ENCODE measurements around the gene PDP2.

The PDP2 gene

DNA sequence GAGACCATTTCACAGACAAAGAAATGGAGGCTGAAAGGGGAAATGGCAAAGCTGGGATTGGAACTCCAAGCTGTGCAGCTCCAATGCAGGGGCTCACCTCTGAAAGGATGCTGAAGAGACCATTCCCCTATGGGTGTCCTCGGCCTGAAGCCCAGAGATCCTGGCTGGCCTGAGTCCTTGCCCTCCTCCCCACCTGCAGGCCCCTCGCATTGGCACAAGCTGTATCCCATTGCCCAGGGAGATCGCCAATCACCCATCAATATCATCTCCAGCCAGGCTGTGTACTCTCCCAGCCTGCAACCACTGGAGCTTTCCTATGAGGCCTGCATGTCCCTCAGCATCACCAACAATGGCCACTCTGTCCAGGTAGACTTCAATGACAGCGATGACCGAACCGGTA is 33.5 kb upstream of the PDP2 start:
- TF ChIP-seq, protein P1, sequence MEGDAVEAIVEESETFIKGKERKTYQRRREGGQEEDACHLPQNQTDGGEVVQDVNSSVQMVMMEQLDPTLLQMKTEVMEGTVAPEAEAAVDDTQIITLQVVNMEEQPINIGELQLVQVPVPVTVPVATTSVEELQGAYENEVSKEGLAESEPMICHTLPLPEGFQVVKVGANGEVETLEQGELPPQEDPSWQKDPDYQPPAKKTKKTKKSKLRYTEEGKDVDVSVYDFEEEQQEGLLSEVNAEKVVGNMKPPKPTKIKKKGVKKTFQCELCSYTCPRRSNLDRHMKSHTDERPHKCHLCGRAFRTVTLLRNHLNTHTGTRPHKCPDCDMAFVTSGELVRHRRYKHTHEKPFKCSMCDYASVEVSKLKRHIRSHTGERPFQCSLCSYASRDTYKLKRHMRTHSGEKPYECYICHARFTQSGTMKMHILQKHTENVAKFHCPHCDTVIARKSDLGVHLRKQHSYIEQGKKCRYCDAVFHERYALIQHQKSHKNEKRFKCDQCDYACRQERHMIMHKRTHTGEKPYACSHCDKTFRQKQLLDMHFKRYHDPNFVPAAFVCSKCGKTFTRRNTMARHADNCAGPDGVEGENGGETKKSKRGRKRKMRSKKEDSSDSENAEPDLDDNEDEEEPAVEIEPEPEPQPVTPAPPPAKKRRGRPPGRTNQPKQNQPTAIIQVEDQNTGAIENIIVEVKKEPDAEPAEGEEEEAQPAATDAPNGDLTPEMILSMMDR (IDR thresholded peaks at IDR 0.05; ENCODE audit: low read depth, low read length), result no peak
- H3K4me3 ChIP-seq (ENCODE audit: low read depth, low read length), result no peak overlapping the region

DNA sequence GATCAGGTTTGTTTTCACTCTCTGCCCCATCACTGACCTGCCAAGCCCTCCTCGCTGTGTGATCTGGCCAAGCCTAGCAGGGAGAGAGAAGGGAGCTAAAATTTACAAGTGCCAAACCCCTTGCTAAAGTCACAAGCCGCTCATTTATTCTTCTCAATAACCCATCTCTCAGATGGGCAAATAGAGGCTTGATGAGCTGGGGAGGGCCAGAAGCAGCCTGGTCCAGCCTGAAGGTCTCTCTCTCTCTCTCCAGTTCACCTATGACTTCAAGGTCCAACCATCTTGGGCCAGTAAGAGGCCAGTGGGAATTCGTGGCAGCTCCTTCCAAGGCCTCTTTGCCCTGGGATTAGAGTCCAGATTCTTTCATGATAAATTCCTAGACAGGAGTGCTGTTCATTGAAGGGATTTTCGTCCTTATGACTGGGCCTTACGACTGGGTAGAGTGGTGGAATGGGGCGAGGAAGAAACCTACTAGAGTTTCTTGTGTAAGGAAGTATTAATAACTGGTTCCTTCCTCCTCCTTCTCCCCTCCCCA is 32.7 kb upstream of the PDP2 start:
- no peak overlapping the region for H3K4me3 ChIP-seq (ENCODE audit: low read depth, low read length)
- TF ChIP-seq, protein P1 (IDR thresholded peaks at IDR 0.05; ENCODE audit: low read depth, low read length), result no peak

DNA sequence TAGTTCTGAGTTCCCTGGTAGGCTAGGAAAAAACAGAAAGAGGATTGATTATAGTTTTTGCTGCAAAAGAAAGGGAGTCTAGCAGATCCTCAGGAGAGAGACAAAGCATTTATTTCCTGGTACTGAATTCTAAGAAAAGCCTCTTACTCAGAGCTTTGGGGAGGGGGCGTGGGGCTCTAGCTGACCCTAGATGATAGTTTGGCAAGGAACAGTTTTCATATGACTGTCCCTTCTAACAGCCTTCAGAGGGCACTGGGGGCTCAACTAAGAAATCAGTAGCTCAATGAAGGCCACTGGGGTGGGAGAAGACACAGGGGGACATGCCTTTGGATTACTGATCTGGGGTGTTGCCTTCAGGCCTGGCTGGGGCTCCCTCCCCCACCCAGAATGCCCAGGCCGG is 32.1 kb upstream of the PDP2 start:
- H3K4me3 ChIP-seq (ENCODE audit: low read depth, low read length), result no peak overlapping the region
- TF ChIP-seq, protein P1 (IDR thresholded peaks at IDR 0.05; ENCODE audit: low read depth, low read length), result no peak

DNA sequence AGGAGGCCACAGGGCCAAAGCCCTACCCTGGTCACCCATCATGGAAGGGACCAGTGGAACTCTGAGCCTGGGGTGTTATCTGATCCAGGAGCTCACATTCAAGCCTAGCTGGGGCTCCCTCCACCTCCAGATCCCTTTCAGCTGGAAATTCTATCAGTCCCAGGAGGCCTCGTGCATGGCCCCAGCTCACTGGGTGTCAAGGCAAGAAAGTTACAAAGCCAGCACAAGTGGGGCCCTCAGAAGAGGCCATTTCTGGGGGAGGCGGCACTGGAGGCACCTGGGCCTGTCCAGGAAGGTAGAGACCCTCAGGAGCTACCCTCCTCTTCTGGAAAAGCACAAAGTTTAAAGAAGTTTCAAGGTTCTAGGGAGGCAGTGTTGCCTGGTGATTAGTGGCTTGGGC is 31.3 kb upstream of the PDP2 start:
- TF ChIP-seq, protein P1 (IDR thresholded peaks at IDR 0.05; ENCODE audit: low read depth, low read length), result no peak
- H3K4me3 ChIP-seq (ENCODE audit: low read depth, low read length), result no peak overlapping the region

DNA sequence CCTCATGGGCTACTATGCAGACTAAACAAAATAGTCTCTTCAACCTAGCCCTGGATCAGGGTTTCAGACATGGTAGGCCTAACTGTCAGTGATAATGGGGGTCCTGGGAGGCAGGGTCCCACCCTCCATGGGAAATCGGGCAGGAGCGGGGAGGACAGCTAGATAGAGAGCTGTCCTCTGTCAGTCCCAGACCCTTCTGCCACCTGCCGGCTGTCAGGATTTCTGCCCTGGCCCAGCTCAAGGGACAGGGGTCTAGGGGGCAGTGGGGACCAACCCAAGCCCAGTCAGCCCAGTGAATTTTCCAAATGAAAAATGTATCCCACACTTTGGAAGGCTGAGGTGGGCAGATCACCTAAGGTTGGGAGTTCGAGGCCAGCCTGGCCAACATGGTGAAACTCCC is 30.8 kb upstream of the PDP2 start:
- TF ChIP-seq, protein P1 (IDR thresholded peaks at IDR 0.05; ENCODE audit: low read depth, low read length), result no peak
- H3K4me3 ChIP-seq (ENCODE audit: low read depth, low read length), result no peak overlapping the region

DNA sequence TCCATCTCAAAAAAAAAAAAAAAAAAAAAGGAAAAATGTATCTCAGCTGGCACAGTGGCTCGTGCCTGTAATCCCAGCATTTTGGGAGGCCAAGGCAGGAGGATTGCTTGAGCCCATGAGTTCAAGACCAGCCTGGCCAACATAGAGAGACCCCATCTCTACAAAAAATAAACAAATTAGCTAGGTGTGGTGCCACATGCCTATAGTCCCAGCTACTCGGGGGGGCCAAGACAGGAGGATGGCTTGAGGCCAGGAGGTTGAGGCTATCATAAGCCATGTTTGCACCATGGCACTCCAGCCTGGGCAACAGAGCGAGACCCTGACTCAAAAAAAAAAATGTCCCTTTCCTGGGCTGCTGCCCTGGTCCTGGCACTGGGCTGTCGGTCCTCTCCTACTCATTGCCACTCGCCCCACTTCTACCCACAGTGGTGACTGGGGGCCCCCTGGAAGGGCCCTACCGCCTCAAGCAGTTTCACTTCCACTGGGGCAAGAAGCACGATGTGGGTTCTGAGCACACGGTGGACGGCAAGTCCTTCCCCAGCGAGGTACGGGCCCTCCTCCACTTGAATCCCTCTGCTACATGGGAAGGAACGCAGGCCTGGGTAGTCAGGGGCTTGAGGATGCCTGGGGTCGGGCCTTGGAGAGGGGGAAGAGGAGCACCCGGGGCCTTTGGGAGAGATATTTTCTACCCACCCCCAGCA is 30.1 kb upstream of the PDP2 start:
- H3K4me3 ChIP-seq (ENCODE audit: low read depth, low read length), result no peak overlapping the region
- TF ChIP-seq, protein P1 (IDR thresholded peaks at IDR 0.05; ENCODE audit: low read depth, low read length), result no peak

DNA sequence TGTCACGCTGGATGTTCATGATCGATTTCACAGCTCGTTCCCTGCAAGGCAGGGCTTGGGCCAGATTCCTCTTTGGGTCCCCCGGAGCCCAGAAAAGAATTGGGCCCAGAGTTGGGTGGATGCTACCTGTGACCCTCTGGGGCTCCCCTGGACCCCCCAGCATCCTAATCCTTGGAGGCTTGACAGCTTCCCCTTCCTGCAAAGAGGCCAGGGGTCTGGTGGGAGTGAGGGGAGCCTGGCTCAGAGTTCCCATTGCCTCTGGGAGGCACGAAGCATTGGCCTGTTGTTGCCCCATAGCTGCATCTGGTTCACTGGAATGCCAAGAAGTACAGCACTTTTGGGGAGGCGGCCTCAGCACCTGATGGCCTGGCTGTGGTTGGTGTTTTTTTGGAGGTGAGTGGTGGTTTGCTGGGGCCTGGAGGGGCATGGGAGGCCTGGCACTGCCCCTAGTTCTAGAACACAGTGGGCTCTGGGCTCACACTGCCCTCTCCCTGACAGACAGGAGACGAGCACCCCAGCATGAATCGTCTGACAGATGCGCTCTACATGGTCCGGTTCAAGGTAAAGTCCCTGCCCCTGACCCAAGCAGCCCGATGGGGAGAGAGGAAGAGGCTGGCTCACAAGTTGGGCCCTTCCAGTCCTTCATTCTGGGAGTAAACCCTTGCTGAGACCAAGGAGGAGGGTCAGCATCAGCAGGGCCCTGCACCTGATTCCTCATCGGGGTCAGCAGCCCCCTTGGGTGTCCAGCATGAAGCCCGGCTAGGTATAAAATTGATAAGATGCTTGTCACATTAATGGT is 28.9 kb upstream of the PDP2 start:
- TF ChIP-seq, protein P1 (IDR thresholded peaks at IDR 0.05; ENCODE audit: low read depth, low read length), result no peak
- H3K4me3 ChIP-seq (ENCODE audit: low read depth, low read length), result no peak overlapping the region
